ENCODE measurements around the gene PRKX.

- no peak for TF ChIP-seq CTCF (IDR thresholded peaks at IDR 0.05; ENCODE audit: insufficient read depth, low read length, poor library complexity, severe bottlenecking)
- TF ChIP-seq EZH2phosphoT487 (conservative IDR thresholded peaks at IDR 0.05; ENCODE audit: low read length): no peak
Observed at GRCh38 chrX:3706481-3706880, 7.0 kb downstream of the PRKX start.

Data from SU-DHL-6 (cell line).